Right cardiac atrium (tissue), 5 donors: ENCODE data around the gene TMOD2. TPM values are rescaled to one million over a fixed set of nuclear protein-coding genes. Genes with fewer than 3 reads are reported as not detected.

ENCODE experiments used
- ATAC-seq, 2 donors: fragments of 200-7000 bp; cut with Tn5 transposase; one replicate each; pipeline versions ENCODE4 v1.8.0 to v1.9.1; 2020; ENCODE audit warnings: moderate library complexity in 2 of 2, mild to moderate bottlenecking in 1 of 2
- DNase-seq, 3 donors: peaks; one replicate each; pipeline ENCODE4 v3.0.0-alpha.2; 2020
- H3K27ac ChIP-seq: one replicate; pipeline ENCODE4 v1.5.1; 2013; ENCODE audit warnings: mild to moderate bottlenecking, low read length, control low read depth, moderate library complexity
- H3K27me3 ChIP-seq: one replicate; pipeline ENCODE4 v1.6.1; 2013; ENCODE audit not compliant: control insufficient read depth, insufficient read depth
- H3K4me1 ChIP-seq: one replicate; pipeline ENCODE4 v1.6.1; 2013; ENCODE audit warnings: low read length; ENCODE audit not compliant: control insufficient read depth, insufficient read depth
- H3K4me3 ChIP-seq: one replicate; pipeline ENCODE4 v1.5.1; 2013; ENCODE audit warnings: low read length, control low read depth
- H3K9me3 ChIP-seq: one replicate; pipeline ENCODE4 v1.6.1; 2013; ENCODE audit warnings: low read length; ENCODE audit not compliant: control insufficient read depth
- WGBS: extraction: QIAGEN DNeasy Blood & Tissue Kit; methylation state at CpG from one replicate; pipeline ENCODE4 v1.1.7; 2013; 5-methylcytosine and 5-hydroxymethylcytosine counted together
- intact Hi-C, 4 donors: fragments of 100-400 bp; cut with DNase I; formaldehyde crosslinking; loops; one replicate each; pipeline versions ENCODE4 v1.11.0 to v1.14.0; 2022 to 2023
- polyA plus RNA-seq: library from polyadenylated mRNA; stranded (reverse); fragments of 200-250 nt; gene quantifications from one replicate; pipeline ENCODE4 v1.2.3, GENCODE V29; 2013
- total RNA-seq, 4 donors: library from RNA; stranded (reverse); fragmentation: NEBNext Ultra II Directional; extraction: Animal tissue kit (Norgen Biotek cat#: 25700); gene quantifications; one replicate each; pipeline ENCODE4 v1.2.1, GENCODE V29; 2021
- donor health status: healthy with polysubstance abuse.
- donor health status: DM: no; HTN: yes; CAD: no.
- donor health status: DM: no; HTN: no; CAD: no.
- donor health status: DM: no; HTN: yes; CAD: no; lungs with severe emphysema.
- donor health status: DM: yes; HTN: yes; CAD: no.

TMOD2 gene
- total and polyA plus RNA-seq, 5 donors: 3.6 to 17.8 (median 13.4) TPM

GRCh38 chr15:51755790-51756189, 4.4 kb downstream of the TMOD2 start:
- intact Hi-C loops: loop anchor here in 2 of 4 donors (5.0 kb wide), 2 partner anchors 43 to 93 kb away; no protein-coding TSS in a partner anchor
- H3K27ac ChIP-seq: no peak overlapping the region
- H3K4me1 ChIP-seq: peaks cover 15% of the 10 kb centered on the region
- H3K27me3 ChIP-seq: no peaks in the 10 kb centered on the region
- H3K4me3 ChIP-seq: no peak overlapping the region
- 66% methylated on average over 4 of the region's 4 CpGs for WGBS
- no peak for ATAC-seq
- no peak for DNase-seq
- H3K9me3 ChIP-seq: no peaks in the 10 kb centered on the region

GRCh38 chr15:51756482-51756881, 5.1 kb downstream of the TMOD2 start:
- 72% methylated on average over 4 of the region's 4 CpGs for WGBS
- Histone ChIP-seq H3K9me3 (no peaks in the 10 kb centered on the region), H3K27me3 (no peaks in the 10 kb centered on the region), H3K4me1 (peaks cover 15% of the 10 kb centered on the region), H3K27ac (no peak overlapping the region), H3K4me3 (no peak overlapping the region)
- DNase-seq: no peak
- intact Hi-C loops: loop anchor here in 2 of 4 donors (5.0 kb wide), 2 partner anchors 44 to 94 kb away; no protein-coding TSS in a partner anchor
- no peak for ATAC-seq

GRCh38 chr15:51757450-51757849, 6.1 kb downstream of the TMOD2 start:
- Histone ChIP-seq H3K27me3 (no peaks in the 10 kb centered on the region), H3K4me3 (no peak overlapping the region), H3K4me1 (peaks cover 15% of the 10 kb centered on the region), H3K27ac (no peak overlapping the region), H3K9me3 (no peaks in the 10 kb centered on the region)
- no peak for ATAC-seq
- 79% methylated on average over 2 of the region's 2 CpGs for WGBS
- intact Hi-C loops: loop anchor here in 2 of 4 donors (5.0 kb wide), 2 partner anchors 45 to 95 kb away; no protein-coding TSS in a partner anchor
- no peak for DNase-seq

- peak overlapping the region; percentile 64 for H3K27ac ChIP-seq
Measured at GRCh38 chr15:51758645-51759044, 7.2 kb downstream of the TMOD2 start.

GRCh38 chr15:51759557-51760070, 8.2 kb downstream of the TMOD2 start:
- H3K4me1 ChIP-seq: peaks cover 15% of the 10 kb centered on the region
- H3K9me3 ChIP-seq: no peaks in the 10 kb centered on the region
- ATAC-seq: peak; percentile 92
- intact Hi-C loops: loop anchor here in 2 of 4 donors (5.0 kb wide), 2 partner anchors 47 to 97 kb away; no protein-coding TSS in a partner anchor
- no peaks in the 10 kb centered on the region for H3K27me3 ChIP-seq
- H3K27ac ChIP-seq: peak overlapping the region; percentile 84
- H3K4me3 ChIP-seq: no peak overlapping the region
- peak; percentile 75 to 85 (median 75) for DNase-seq
- 28% methylated on average over 3 of the region's 3 CpGs for WGBS

More at GRCh38 chr15:51758645-51759044, 7.2 kb downstream of the TMOD2 start:
- Histone ChIP-seq H3K9me3 (no peaks in the 10 kb centered on the region), H3K4me1 (peaks cover 15% of the 10 kb centered on the region), H3K4me3 (no peak overlapping the region), H3K27me3 (no peaks in the 10 kb centered on the region)
- peak; percentile 84 to 85 for ATAC-seq
- 20% methylated on average over 1 of the region's 1 CpG for WGBS
- peak; percentile 64 to 83 (median 80) for DNase-seq
- intact Hi-C loops: loop anchor here in 2 of 4 donors (5.0 kb wide), 2 partner anchors 46 to 96 kb away; no protein-coding TSS in a partner anchor

GRCh38 chr15:51760805-51761204, 9.4 kb downstream of the TMOD2 start:
- ATAC-seq (no peak), DNase-seq (no peak)
- Histone ChIP-seq H3K9me3 (no peaks in the 10 kb centered on the region), H3K4me1 (peaks cover 13% of the 10 kb centered on the region), H3K4me3 (no peak overlapping the region), H3K27ac (no peak overlapping the region), H3K27me3 (no peaks in the 10 kb centered on the region)
- intact Hi-C loops: no loop called here
- 67% methylated on average over 3 of the region's 3 CpGs for WGBS

GRCh38 chr15:51765751-51766150, 14.4 kb downstream of the TMOD2 start:
- WGBS: 83% methylated on average over 7 of the region's 7 CpGs
- ATAC-seq: no peak
- DNase-seq: no peak
- intact Hi-C loops: no loop called here
- H3K9me3 ChIP-seq: no peaks in the 10 kb centered on the region
- no peaks in the 10 kb centered on the region for H3K4me1 ChIP-seq
- H3K4me3 ChIP-seq: no peak overlapping the region
- no peak overlapping the region for H3K27ac ChIP-seq
- H3K27me3 ChIP-seq: no peaks in the 10 kb centered on the region

GRCh38 chr15:51766341-51766740, 14.9 kb downstream of the TMOD2 start:
- ATAC-seq (no peak), DNase-seq (no peak)
- Histone ChIP-seq H3K4me3 (no peak overlapping the region), H3K27me3 (no peaks in the 10 kb centered on the region), H3K9me3 (no peaks in the 10 kb centered on the region), H3K27ac (no peak overlapping the region), H3K4me1 (no peaks in the 10 kb centered on the region)
- 93% methylated on average over 1 of the region's 1 CpG for WGBS
- intact Hi-C loops: no loop called here

GRCh38 chr15:51768018-51768417, 16.6 kb downstream of the TMOD2 start:
- WGBS: 52% methylated on average over 9 of the region's 9 CpGs
- peak in 1 of 2 donors; percentile 22 for ATAC-seq

GRCh38 chr15:51770902-51771301, 19.5 kb downstream of the TMOD2 start:
- intact Hi-C loops: no loop called here
- whole genome bisulfite sequencing: 87% methylated on average over 3 of the region's 3 CpGs
- no peak overlapping the region for H3K4me3 ChIP-seq
- ATAC-seq (no peak), DNase-seq (no peak)
- no peaks in the 10 kb centered on the region for H3K27me3 ChIP-seq
- H3K27ac ChIP-seq: no peak overlapping the region
- no peaks in the 10 kb centered on the region for H3K4me1 ChIP-seq
- H3K9me3 ChIP-seq: no peaks in the 10 kb centered on the region

More at GRCh38 chr15:51768018-51768417, 16.6 kb downstream of the TMOD2 start:
- H3K4me1 ChIP-seq: no peaks in the 10 kb centered on the region
- DNase-seq: no peak
- no peak overlapping the region for H3K4me3 ChIP-seq
- H3K27ac ChIP-seq: no peak overlapping the region
- H3K27me3 ChIP-seq: no peaks in the 10 kb centered on the region
- intact Hi-C loops: no loop called here
- no peaks in the 10 kb centered on the region for H3K9me3 ChIP-seq

- Histone ChIP-seq H3K27me3 (no peaks in the 10 kb centered on the region), H3K4me3 (no peak overlapping the region), H3K9me3 (no peaks in the 10 kb centered on the region), H3K27ac (no peak overlapping the region), H3K4me1 (no peaks in the 10 kb centered on the region)
- DNase-seq (no peak), ATAC-seq (peak in 1 of 2 donors; percentile 19)
- intact Hi-C loops: no loop called here
- WGBS: 42% methylated on average over 1 of the region's 1 CpG
Measured at GRCh38 chr15:51771773-51772172, 20.4 kb downstream of the TMOD2 start.
